GM12878 (cell line): ENCODE measurements around the gene IFT88. TPM values are rescaled to one million over a fixed set of nuclear protein-coding genes. Genes with fewer than 3 reads are reported as not detected.

Experiments
- ASH2L ChIP-seq: fragments of 300-600, 200-600 bp; sonication (generic); IDR thresholded peaks from 2 replicates; pipeline ENCODE4 v1.6.1; 2017; ENCODE audit warnings: low read depth, mild to moderate bottlenecking, borderline replicate concordance
- ATF2 ChIP-seq: IDR thresholded peaks from 2 replicates; pipeline ENCODE4 v1.6.1; 2012; ENCODE audit warnings: low read length, inconsistent platforms
- ATF3 ChIP-seq: IDR thresholded peaks from 2 replicates; pipeline ENCODE4 v1.6.1; 2011; ENCODE audit warnings: low read depth, mild to moderate bottlenecking, low read length, moderate library complexity, borderline replicate concordance; ENCODE audit errors: extremely low read depth
- ATF7 ChIP-seq: fragments of 450-650 bp; IDR thresholded peaks from 2 replicates; pipeline ENCODE4 v1.6.1; 2016; ENCODE audit warnings: low read depth, mild to moderate bottlenecking
- CBFB ChIP-seq: IDR thresholded peaks from 2 replicates; pipeline ENCODE4 v1.6.1; 2016; ENCODE audit warnings: antibody characterized with exemption, low read depth
- CREB1 ChIP-seq: IDR thresholded peaks from 2 replicates; pipeline ENCODE4 v1.6.1; 2012; ENCODE audit warnings: low read depth, mild to moderate bottlenecking, inconsistent platforms
- FOXK2 ChIP-seq: fragments of 450-650 bp; IDR thresholded peaks from 2 replicates; pipeline ENCODE4 v1.6.1; 2017; ENCODE audit warnings: mild to moderate bottlenecking, moderate library complexity
- HDAC6 ChIP-seq: fragments of 200-600 bp; sonication (generic); IDR thresholded peaks from one replicate; pipeline ENCODE4 v1.8.0; 2017; ENCODE audit warnings: antibody characterized with exemption; ENCODE audit not compliant: unreplicated experiment
- LARP7 ChIP-seq: fragments of 450-650 bp; IDR thresholded peaks from 2 replicates; pipeline ENCODE4 v1.6.1; 2017; ENCODE audit warnings: mild to moderate bottlenecking
- MTA2 ChIP-seq: fragments of 450-650 bp; IDR thresholded peaks from 2 replicates; pipeline ENCODE4 v1.6.1; 2016; ENCODE audit warnings: low read depth, mild to moderate bottlenecking, moderate library complexity
- MYC ChIP-seq: IDR thresholded peaks from 2 replicates; pipeline ENCODE4 v1.6.1; 2011; ENCODE audit warnings: mild to moderate bottlenecking, low read length, moderate library complexity, inconsistent platforms; ENCODE audit not compliant: insufficient read depth, insufficient replicate concordance, insufficient read length, severe bottlenecking
- PAX5 ChIP-seq: IDR thresholded peaks from 2 replicates; pipeline ENCODE4 v1.6.1; 2011; ENCODE audit warnings: low read depth, low read length, borderline replicate concordance
- POLR2A ChIP-seq: IDR thresholded peaks from 2 replicates; pipeline ENCODE4 v1.6.1; 2011; ENCODE audit warnings: low read depth, mild to moderate bottlenecking, low read length
- RAD51 ChIP-seq: fragments of 450-650 bp; IDR thresholded peaks from 2 replicates; pipeline ENCODE4 v1.6.1; 2016; ENCODE audit warnings: moderate library complexity, mild to moderate bottlenecking, inconsistent platforms
- REST ChIP-seq: IDR thresholded peaks from 2 replicates; pipeline ENCODE4 v1.6.1; 2012; ENCODE audit warnings: mild to moderate bottlenecking, low read depth, low read length
- RUNX3 ChIP-seq: IDR thresholded peaks from 2 replicates; pipeline ENCODE4 v1.6.1; 2012; ENCODE audit warnings: low read length, inconsistent platforms
- SIX5 ChIP-seq: IDR thresholded peaks from 2 replicates; pipeline ENCODE4 v1.6.1; 2011; ENCODE audit warnings: mild to moderate bottlenecking, low read depth, low read length, moderate library complexity; ENCODE audit not compliant: severe bottlenecking
- SMAD1 ChIP-seq: fragments of 450-650 bp; IDR thresholded peaks from 2 replicates; pipeline ENCODE4 v1.6.1; 2018; ENCODE audit warnings: mild to moderate bottlenecking, low read depth; ENCODE audit not compliant: partially characterized antibody
- TARDBP ChIP-seq: IDR thresholded peaks from 2 replicates; pipeline ENCODE4 v1.6.1; 2016; ENCODE audit warnings: borderline replicate concordance
- polyA plus RNA-seq, 11 experiments: library from polyadenylated mRNA; depleted of rRNA in 4 of 11; unstranded in 6 of 11; stranded (reverse) in 5 of 11; fragments of >200 nt; fragmentation: Nextera tagmentation in 4 of 11; fragmentation: Illumina TruSeq in 1 of 11; extraction: Ambion mirVana in 4 of 11; extraction: Trizol in 1 of 11; gene quantifications; 1 replicate in 1 of 11; 2 replicates in 10 of 11; pipeline versions ENCODE4 v1.2.1 to v1.2.3, GENCODE V29; 2011 to 2016; ENCODE audit warnings: inconsistent platforms in 2 of 11, missing spikeins in 2 of 11, low read depth in 1 of 11
- total RNA-seq, 4 experiments: library from RNA; depleted of rRNA in 3 of 4; stranded (reverse); fragments of >200 nt in 3 of 4; fragmentation: Illumina TruSeq in 1 of 4; extraction: Trizol in 1 of 4; gene quantifications; 2 replicates each; pipeline versions ENCODE4 v1.2.1 to v1.2.3, GENCODE V29; 2013 to 2021
- TF ChIP-seq, protein P1 (sequence below): fragments of 450-650 bp; IDR thresholded peaks from 2 replicates; pipeline ENCODE4 v1.6.1; 2017; ENCODE audit warnings: antibody characterized with exemption, mild to moderate bottlenecking, moderate library complexity

IFT88 gene
- total and polyA plus RNA-seq, 10 of the 15 experiments (the other 5 are each of a cell fraction or from before 2014, with no cell fraction given), result 2.9 to 5.6 (median 4.1) TPM

DNA sequence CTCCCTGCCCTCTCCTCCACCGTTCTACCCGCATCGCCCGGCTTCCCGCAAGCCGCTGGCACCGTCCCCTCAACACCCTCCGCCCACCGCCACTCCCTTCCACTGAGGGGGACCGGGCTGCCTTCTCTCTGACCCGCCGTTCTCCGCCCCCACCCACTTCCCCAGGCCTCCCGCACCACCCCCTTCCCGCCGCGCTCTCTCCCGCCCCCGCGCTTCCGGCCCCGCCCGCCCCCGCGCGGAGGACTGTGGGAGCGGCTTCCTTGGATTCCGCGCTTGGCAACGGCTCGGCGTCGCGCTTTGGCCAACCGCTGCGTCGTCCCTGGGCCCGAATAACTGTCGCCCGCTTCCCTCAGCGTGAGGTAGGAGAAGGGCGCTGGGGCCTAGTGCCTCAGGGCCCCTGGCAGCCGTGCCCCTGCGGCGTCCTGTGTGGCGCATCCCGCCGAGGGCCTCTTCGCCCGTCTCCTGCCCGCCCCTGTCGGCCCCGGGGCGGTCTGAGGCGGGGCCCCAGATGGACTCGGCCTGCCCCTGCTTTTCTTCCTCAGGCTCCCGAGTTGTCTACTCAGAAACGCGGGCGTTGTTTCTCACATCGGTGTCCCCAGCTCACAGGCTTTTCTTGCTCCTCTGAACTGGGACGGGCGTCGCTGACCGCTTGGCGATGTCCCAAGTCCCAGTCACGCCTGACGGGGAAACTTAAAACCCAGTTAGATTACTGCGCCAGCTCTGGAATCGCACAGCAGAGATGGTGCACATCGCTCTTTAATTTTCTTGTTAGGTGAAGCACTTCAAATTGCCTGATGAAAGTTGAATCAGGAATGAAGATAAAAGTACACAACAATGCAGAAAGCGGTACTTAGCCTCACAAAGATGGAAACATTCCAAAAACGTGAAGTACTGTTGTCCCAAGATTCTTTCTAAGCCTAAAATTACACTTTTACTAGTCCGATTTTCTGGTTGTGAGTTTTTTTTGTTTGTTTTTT is at the start of gene IFT88 (continued):
- TF ChIP-seq REST, result no peak
- no peak for TF ChIP-seq MTA2
- no peak for TF ChIP-seq TARDBP
- TF ChIP-seq ATF2, result no peak
- no peak for TF ChIP-seq SIX5
- TF ChIP-seq PAX5, result no peak
- TF ChIP-seq RUNX3, result no peak
- no peak for TF ChIP-seq HDAC6
- TF ChIP-seq LARP7, result peak; percentile 57; the same call in 1 of the 2 replicates
- TF ChIP-seq POLR2A, result peak; percentile 89
- TF ChIP-seq CBFB, result 0 out of 2 replicates have a peak, but pooled peaks have one; percentile 46
- TF ChIP-seq ATF3, result no peak
- TF ChIP-seq SMAD1, result no peak
- no peak for TF ChIP-seq ATF7
- no peak for TF ChIP-seq MYC
- peak; percentile 59 for TF ChIP-seq CREB1
- no peak for TF ChIP-seq RAD51
- TF ChIP-seq FOXK2, result no peak
- TF ChIP-seq, protein P1, sequence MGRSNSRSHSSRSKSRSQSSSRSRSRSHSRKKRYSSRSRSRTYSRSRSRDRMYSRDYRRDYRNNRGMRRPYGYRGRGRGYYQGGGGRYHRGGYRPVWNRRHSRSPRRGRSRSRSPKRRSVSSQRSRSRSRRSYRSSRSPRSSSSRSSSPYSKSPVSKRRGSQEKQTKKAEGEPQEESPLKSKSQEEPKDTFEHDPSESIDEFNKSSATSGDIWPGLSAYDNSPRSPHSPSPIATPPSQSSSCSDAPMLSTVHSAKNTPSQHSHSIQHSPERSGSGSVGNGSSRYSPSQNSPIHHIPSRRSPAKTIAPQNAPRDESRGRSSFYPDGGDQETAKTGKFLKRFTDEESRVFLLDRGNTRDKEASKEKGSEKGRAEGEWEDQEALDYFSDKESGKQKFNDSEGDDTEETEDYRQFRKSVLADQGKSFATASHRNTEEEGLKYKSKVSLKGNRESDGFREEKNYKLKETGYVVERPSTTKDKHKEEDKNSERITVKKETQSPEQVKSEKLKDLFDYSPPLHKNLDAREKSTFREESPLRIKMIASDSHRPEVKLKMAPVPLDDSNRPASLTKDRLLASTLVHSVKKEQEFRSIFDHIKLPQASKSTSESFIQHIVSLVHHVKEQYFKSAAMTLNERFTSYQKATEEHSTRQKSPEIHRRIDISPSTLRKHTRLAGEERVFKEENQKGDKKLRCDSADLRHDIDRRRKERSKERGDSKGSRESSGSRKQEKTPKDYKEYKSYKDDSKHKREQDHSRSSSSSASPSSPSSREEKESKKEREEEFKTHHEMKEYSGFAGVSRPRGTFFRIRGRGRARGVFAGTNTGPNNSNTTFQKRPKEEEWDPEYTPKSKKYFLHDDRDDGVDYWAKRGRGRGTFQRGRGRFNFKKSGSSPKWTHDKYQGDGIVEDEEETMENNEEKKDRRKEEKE, result no peak
- TF ChIP-seq ASH2L, result no peak
